Measurements from ENCODE around the gene RNF4.

GRCh38 chr4:2423066-2423465 lies 45.8 kb upstream of the RNF4 start:
- no peak for TF ChIP-seq POLR2A (IDR thresholded peaks at IDR 0.05; ENCODE audit: low read depth, low read length)
- no peak for TF ChIP-seq POLR2AphosphoS5 (IDR thresholded peaks at IDR 0.05; ENCODE audit: low read depth, low read length)

Data from GM12891 (cell line).